Effector CD4-positive, alpha-beta T cell (primary cell): Measurements from ENCODE around the gene TET3.
A peak's percentile ranks its signal among the peaks of the same experiment; 100 is the strongest.

Experiments
- DNase-seq: peaks from one replicate; pipeline ENCODE4 v3.0.0-alpha.2; 2020

The TET3 gene

GRCh38 chr2:73965053-73965452 lies 19.7 kb upstream of the TET3 start:
- DNase-seq, result no peak

GRCh38 chr2:73968357-73968937 lies 16.3 kb upstream of the TET3 start:
- DNase-seq, result no peak

GRCh38 chr2:73969356-73969755 lies 15.4 kb upstream of the TET3 start:
- no peak for DNase-seq

GRCh38 chr2:73970141-73970803 lies 14.4 kb upstream of the TET3 start:
- DNase-seq, result no peak

DNA sequence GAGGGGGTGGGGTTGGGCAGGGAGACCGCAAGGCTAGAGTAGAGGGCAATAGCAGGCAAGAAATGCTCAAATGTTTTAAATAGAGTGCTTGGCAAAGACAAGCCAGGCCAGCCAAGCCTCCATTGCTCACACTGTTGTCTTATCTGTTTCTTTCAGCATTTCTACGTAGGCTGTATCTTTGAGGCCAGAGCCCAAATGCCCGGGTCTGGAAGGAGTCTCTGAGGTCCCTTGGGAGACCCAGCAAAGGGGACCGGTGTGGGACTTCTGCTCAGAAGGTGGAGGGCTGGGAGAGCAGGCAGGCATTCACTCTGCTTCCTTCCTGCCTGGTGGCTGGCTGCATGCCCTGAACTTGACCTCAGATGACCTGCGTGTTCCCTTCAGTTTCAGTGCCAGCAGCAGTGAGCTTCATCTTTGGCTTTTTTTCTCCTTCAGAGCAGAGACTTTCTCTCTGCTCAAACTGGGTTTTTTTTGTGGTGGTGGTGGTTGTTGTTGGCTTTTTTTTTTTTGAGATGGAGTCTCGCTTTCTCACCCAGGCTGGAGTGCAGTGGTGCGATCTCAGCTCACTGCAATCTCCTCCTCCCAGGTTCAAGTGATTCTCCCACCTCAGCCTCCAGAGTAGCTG lies 13.7 kb upstream of the TET3 start:
- peak; percentile 39 for DNase-seq

- DNase-seq, result no peak
Observed at GRCh38 chr2:73971722-73972121, 13.0 kb upstream of the TET3 start.

DNA sequence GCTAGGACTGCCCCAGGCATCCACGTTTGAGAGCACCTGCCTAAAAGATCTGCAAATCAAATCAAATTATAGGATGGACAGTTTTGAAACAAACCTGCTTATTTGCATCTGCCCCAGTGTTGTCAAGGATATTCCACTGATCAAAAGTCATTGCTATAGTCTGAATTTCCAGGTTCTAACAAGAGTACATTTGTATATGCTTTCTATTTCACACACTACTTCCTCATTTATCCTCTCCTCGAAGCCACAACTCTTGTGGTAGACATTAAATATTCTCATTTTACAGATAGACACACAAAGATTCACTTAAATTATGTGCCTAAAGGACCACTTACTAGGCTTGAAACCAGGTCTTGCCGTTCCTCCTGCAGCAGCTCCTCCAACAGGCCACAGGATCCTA lies 11.9 kb upstream of the TET3 start:
- no peak for DNase-seq

DNA sequence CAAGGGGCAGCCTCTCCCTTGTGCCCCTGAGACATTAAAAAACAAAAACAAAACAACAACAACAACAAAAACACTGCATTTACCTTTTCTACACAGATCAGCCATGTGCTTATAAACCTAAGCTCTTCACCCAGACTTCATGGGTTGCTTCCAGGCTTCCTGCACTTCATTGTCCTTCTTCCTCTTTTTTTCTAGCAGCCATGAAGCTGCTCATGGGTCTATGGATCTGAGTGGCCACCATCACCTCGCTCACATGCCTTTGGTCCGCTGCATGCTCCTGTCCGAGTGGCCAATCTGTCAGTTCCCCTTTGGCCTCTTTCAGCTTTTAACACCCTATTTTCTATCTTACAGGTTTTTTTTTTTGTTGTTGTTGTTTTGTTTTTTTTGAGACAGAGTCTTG lies 9.0 kb upstream of the TET3 start:
- no peak for DNase-seq

DNA sequence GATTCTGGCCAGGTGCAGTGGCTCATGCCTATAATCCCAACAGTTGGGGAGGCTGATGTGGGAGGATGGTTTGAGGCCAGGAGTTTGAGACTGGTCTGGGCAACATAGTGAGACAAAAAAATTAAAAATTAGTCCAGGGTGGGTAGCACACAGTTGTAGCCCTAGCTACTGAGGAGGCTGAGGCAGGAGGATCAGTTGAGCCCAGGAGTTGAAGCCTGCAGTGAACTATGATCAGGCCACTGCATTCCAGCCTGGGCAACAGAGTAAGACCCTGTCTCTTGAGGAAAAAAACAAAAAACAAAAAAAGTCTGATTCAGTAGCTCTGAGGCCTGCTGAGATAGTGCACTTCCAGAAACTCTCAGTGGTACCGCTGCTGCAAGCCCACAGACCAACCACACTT lies 7.9 kb upstream of the TET3 start:
- no peak for DNase-seq

DNA sequence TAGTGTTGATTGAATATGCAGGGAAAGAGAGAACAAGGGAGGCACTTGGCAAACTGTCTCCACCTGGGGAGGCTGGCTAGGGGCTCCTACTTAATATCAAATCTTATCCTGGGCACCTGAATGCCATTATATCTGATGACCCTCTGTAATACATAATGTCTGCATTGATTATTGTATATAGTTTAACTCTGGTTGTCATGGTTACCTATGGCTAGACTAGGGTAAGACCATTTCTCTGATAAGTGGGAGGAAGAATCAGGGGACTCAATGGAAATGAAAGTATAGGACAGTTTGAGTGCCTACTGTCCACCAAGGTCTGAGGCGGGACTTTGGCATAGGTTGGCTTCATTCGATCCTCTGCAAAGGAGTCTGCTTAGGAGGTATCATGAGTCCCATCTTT lies 7.2 kb upstream of the TET3 start:
- DNase-seq, result no peak

GRCh38 chr2:73979021-73979420 lies 5.7 kb upstream of the TET3 start:
- DNase-seq, result peak; percentile 69

- no peak for DNase-seq
Observed at GRCh38 chr2:73979686-73980085, 5.0 kb upstream of the TET3 start.

GRCh38 chr2:73980566-73980965 lies 4.1 kb upstream of the TET3 start:
- DNase-seq, result no peak

GRCh38 chr2:73981081-73982001 lies 3.4 kb upstream of the TET3 start:
- no peak for DNase-seq

DNA sequence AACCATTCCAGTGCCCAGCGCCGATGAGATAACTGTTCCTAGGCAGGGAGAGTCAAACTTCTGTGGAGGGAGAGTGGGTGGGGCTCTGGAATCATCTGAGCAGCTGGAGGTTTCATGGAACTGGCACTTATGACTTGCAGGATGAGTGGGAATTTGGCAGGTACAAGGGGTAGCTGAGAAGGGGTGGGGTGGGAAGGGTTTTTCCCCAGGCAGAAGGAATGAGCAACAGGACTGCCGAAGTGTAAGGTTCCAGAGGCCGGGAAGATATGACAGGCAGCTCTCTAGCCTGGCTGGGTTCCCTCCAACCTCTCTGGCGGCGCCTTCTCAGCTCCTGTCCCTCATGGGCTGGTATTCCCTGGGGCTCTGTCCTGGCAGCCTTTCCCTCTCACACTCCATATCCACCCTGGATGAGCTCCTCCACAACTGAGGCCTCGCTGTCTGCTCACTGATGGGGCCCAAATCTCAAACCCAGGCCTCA lies 2.5 kb upstream of the TET3 start:
- no peak for DNase-seq

DNA sequence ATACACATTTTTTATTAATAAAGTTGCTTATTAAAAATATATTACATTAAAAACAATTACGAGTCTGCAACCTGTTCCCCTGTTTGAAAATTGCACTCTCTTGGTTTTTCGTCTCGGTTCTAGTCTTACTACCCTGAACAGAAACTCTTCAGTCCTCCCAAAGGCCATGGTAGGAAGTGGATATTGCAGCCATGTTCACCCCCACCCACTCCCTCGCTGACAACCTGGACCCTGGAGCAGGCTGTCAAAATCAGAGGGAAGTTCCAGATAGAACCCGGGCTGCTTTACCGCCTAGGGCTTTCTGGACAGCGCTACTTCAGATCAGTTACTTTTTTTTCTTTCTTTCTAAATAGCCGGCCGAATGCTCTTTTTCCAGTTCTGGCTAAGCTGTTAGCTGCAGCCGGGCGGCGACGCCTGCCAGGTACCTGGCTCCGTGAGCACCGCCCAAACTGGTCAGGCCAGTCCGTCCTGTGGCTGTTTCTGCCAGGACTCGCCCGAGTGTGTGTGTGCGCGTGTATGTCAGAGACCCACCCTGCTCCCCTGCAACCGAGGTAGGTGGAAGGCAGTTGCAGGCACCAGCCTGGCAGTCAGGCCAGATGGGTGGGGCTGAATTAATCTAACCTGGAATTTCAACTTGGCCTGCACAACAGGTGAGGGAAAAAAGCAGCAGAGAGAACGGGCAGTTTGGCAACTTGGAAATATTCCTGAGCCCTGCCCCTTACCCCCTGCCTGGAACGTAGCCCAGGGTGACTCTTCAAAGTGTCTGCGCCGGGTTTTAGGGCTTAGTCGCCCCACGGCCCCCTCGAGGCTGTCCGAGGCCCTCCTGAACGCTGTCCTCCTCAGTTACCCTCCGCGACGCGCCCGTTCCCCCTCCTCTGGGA lies 1.1 kb upstream of the TET3 start:
- DNase-seq, result no peak

GRCh38 chr2:73984922-73985307 lies 205 bp downstream of the TET3 start:
- peak; percentile 66 for DNase-seq

- peak; percentile 48 for DNase-seq
Observed at GRCh38 chr2:73985308-73986084, 786 bp downstream of the TET3 start.

- peak; percentile 12 for DNase-seq
Observed at GRCh38 chr2:73986085-73986681, 1.5 kb downstream of the TET3 start.

GRCh38 chr2:73987109-73987947 lies 2.6 kb downstream of the TET3 start:
- peak; percentile 20 for DNase-seq
